GM04504 (cell line): ENCODE results near the gene ZNF506.
"Not testable (repeated sequence)": the region's sequence is repeated elsewhere in the genome, so short reads cannot be mapped to it uniquely, and the experiment has no call there.

Source experiments
- DNase-seq: peaks from one replicate; pipeline ENCODE4 v3.0.0-alpha.2; 2012; ENCODE audit warnings: low read depth

ZNF506 gene

DNA sequence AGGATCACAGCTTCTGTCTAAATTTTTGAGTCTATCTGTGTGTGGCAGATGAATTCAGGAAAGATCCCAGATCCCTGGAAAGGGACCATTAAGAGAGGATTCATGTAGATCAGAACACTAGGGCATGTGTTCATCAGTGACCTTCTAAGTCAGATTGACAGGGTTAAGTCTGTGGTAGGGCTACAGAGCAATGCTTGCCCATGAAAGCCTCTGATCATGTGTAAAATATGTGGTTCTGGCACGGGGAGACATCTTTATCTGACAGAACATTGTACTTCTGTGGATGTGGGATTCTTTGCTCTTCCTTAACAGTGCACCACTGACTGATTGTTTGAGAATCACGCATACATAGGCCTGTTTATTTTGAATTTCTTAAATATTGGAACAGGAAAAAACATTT is 42.9 kb downstream of the ZNF506 start:
- DNase-seq, result no peak

DNA sequence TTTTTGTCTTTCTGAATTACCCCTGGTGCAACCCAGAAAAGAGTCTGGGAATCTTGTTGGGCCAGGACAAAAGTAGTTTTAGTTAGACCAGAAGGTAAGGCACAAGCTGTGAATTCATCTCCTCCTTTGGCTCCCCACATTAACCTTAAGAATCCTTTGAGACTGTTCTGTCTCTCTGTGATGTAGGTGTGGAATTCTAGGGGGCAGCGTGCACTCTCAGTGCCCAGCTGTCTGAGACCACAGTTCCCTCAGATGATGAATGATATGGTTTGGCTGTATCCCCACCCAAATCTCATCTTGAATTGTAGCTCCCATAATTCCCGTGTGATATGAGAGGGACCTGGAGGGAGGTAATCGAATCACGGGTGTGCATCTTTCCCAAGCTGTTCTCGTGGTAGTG is 43.9 kb downstream of the ZNF506 start:
- no peak for DNase-seq

DNA sequence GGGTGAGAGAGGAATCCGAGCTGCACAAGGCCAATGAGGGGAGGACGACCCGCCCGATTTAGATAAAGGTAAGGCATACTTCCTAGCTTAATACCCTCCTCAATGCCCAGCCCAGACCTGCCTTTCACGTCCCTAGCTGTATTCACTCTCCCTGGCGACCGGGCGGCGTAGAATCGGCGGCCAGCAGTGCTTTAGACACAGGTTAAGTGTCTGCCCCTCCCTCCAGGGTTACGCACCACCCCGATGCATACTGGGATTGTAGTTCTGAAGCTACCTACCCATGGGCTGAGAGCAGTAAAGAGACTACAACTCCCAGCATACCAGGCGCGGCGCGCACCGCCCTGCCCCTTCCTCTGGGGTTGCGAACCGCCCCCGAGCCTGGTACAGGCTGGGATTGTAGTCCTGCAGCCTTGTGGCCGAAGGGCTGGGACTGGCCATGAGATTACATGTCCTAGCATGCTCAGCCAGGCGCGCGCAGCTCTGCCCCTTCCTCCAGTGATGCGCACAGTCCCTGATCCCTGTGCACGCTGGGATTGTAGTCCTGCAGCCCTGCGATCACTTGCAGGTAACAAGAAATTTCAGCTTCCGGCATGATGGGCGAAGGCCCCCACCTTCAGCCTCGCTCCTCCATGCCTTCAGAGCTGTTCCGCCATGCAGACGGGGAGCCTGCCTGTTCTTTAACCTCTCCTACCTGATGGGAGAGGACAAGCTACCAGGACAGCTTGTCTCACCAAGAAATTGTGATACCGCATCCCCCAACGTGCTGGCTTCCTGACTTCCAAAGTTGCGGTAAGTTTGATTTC is 45.1 kb downstream of the ZNF506 start:
- peak; percentile 97 for DNase-seq

DNA sequence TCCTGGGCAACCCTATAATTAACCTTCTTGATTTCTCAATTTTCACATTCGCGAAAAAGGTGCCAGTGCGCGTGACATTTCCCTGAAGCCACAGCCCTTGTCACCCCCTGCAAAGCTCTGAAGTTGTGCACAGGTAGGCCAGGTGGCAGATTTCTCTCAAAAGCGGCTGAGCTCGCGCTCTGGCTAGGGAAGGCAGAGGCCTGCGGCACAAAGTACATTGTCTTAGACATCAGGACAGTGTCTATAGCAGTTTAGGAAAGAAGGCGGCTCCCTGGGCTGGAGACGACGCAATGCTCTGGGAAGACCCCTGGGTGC is 45.7 kb downstream of the ZNF506 start:
- DNase-seq, result no peak

DNA sequence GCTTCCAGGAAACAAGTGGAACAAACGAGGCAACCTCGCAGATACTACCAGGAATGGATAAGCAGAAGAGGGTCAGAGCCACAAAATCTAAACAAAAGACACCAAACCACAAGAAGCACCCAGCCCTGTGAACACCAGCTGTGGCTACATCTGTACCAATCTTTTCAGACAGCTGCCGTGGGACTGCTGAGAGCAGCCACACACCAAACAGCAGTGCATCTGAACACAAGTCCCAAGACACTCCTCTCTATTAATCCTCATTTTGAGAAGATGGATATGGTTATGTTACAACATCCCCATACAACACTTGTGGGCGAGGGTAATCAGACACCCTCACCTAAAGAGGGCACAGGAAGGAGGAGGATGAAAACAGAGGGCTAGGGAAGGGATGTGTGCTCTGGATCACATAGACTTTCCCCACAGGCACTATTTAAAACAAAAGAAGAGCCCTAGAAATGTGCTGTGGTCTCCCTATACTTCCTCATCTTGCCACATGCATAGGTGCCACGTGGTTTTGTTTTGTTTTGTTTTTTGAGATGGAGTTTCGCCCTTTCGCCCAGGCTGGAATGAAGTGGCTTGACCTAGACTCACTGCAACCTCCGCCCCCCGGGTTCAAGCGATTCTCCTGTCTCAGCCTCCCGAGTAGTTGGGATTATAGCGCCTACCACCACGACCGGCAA is 47.1 kb downstream of the ZNF506 start:
- DNase-seq, result no peak

DNA sequence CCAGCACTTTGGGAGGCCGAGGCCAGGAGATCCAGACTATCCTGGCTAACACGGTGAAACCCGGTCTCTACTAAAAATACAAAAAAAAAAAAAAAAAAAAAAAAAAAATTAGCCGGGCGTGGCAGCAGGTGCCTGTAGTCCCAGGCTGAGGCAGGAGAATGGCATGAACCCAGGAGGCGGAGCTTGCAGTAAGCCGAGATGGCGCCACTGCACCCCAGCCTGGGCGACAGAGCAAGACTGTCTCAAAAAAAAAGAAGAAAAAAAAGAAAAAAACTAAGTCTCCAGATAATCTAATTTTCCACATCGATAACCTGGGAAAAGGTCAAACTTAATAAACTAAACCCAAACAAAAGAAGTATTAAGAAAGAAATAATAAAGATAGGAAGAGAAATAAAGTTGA is 49.6 kb downstream of the ZNF506 start:
- not testable (repeated sequence) for DNase-seq

DNA sequence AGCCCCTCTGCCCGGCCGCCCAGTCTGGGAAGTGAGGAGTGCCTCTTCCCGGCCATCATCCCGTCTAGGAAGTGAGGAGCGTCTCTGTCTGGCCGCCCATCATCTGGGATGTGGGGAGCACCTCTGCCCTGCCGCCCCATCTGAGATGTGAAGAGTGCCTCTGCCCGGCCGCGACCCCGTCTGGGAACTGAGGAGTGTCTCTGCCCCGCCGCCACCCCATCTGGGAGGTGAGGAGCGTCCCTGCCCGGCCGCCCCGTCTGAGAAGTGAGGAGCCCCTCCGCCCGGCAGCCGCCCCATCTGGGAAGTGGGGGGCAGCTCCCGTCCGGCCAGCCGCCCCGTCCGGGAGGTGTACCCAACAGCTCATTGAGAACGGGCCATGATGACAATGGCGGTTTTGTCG is 51.6 kb downstream of the ZNF506 start:
- not testable (repeated sequence) for DNase-seq

DNA sequence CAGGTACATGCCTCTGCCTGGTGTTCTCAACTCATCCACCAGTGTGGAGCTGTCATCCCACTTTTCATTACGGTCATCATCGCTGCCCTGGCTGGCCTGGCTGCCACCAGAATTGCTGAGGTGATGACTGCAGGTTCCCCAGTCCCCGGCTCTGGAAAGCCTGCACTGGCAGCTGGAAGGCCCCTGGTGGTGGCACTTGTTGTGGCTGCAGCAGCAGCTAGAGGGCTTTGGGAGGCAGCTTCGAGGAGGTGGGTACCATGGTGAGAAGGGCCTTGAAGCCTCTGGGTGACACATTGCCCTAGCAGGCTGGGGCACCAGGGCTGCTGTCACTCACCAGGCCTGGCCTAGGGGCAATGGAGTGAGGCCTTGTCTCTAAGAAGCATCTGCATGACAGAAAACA is 63.4 kb downstream of the ZNF506 start:
- no peak for DNase-seq

DNA sequence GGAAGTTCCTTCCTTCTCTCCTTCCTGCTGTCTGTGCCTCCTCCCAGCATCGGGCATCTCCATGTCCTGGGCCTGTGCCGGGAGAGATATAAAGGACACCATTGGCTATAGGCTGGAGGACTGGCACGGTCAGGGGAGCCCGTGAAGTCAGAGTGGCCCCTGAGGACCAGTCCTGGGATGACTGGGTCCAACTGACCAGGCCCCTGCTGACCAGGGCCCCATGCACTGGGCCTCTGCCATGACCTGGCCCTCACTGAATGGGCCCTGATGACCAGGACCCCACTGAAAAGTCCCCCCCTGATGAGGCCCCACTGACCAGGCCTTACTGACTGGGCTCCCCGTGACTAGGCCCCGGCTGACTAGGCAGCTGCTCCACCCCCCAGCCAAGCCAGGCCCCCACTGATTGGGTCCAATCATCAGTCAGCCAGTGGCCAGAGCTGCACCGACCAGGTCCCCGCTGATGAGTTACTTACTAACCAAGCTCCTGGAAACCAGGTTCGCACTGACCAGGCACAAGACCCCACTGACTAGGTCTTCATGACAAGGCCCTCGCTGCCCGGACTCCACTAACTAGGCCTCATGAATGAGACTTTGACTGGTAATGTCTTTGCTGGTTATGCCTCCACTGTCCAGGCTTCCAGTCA is 68.7 kb downstream of the ZNF506 start:
- DNase-seq, result no peak

DNA sequence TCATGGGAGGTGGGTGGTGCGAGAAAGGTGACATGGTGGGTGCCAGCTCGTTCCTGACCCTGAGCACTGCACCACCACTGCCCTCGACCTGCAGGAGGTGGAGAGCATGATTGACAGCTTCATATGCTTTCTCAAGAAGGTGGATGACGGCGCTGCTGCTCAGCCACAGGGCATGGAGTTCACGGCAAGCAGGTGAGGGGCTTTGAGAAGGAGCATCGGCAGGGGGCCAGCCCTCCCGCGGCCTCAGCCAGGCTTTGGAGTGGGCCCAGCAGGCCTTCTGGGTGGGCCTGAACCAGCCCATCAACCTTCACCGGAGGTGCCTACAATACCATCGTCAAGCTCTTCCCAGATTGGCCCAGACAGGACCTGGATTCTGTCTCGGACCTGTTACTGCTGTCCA is 69.7 kb downstream of the ZNF506 start:
- DNase-seq, result no peak

DNA sequence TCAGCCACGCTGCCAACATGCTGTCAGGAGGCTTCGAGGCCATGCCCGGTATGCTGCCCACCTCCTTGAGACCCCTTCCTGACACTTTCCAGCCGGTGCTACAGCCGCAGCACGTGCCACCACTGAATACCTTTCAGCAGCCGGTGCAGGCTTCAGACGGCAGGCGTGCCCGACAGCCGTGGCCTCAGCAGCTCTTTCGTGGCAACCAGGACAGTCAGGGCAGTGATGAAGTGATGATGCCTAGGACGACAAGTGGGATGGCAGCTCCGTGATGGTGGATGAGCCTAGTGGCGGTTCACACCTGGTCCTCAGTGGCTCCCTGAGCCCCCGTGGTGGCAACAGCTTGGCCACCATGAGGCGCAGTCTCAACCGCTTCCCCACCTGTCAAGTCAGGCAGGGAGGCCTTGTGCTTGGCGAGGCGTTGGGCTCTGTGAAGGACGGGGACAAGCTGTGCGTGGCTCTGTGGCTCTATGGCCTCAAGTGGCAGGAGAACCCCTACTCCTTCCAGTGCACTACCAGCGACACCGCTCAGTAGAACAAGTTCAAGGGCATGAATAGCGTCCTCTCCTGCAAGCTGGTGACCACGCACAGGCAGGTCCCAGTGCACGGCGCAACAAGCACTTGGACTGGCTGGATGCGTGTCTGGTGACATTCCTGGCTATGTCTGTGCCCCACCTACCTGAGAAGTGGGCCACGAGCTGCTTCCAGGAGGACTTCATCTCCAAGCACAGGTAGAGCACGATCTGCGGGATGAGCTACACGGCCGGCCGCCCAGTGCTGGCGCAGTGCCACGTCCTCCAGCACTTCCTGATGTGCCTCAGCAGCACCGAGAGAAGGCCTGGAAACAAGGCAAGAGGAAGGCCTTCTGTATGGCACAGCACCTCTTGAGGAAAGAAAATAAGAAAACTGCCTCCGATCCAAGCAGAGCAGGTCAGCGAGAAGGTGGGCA is 70.4 kb downstream of the ZNF506 start:
- DNase-seq, result no peak

DNA sequence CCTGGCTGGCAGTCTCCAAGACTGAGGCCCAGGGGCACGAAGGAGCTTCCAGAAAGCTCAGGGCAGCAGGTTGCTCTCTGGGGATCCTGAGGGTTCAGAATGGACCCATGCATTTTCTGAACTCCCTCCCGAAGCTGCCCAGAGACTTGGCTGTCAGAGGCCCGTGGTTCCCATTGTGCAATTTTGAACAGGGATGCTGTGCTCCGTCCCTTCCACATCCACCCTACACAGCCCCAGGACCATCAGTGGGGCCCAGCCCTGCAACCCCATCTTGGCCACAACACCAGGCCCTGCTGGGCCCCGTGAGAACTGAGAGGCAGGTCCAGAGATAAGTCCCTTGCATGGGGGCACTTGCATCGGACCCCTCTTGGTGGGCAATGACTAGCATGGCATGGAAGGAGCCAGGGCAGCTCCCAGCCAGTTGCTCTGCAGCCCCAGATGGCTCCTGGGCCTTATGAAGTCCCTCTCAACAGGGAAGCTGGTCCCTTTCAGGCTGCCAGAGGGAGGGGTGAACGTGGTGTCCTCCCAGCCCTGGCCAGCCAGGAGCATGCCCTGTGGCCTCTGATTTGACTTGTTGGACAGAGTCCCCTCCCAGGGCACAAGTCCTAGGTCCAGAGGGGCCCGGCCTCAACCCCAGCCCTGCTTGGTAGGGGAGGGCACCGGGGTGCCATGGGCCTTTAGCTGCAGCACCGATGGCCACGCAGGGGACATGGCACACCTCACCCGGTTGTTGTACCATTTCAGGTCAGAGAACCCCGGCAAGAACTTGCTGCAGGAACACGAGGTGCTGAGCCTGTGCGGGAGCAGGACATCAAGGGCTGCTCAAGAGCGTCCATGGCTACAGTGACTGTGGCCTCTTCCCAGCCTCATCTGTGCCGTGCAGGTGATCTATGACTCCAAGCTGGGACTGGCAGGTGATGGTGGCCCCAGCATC is 71.4 kb downstream of the ZNF506 start:
- no peak for DNase-seq

DNA sequence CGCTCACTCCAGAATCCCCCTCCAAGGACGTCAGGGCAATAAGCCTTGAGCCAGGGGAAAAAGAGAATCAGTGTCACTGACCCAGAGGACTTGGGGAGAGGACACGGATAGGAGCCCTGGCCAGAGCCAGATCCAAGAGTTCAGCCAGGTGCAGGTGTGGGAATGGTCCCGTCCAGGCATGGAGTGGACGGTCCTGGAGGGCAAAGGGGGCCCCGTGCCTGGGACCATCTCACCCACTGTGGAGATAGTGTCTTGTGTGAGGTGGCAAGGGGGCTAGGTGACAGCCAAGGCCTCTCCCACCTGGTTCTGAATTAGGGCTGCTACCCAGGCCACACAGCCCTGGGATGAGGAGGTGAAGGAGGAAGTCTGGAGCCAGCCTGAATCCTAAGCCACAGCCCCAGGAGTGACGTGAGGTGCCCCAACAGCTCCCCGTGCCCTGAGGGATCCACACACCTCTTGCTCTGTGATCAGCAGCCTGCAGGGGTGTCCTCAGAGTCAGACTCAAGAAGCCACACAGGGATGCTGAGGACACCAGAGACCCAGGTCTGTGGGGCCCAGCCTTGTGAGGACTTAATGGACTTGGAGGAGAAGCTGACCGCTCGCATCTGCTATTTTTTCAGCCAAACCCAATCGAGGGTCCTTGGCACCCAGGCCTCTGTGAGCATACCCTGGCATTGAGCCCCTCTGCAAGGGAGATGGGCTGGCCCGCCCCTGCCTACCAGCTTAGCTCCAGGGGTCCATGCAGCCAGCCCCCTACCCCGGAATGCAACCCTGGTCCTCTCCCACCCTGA is 72.2 kb downstream of the ZNF506 start:
- DNase-seq, result no peak

DNA sequence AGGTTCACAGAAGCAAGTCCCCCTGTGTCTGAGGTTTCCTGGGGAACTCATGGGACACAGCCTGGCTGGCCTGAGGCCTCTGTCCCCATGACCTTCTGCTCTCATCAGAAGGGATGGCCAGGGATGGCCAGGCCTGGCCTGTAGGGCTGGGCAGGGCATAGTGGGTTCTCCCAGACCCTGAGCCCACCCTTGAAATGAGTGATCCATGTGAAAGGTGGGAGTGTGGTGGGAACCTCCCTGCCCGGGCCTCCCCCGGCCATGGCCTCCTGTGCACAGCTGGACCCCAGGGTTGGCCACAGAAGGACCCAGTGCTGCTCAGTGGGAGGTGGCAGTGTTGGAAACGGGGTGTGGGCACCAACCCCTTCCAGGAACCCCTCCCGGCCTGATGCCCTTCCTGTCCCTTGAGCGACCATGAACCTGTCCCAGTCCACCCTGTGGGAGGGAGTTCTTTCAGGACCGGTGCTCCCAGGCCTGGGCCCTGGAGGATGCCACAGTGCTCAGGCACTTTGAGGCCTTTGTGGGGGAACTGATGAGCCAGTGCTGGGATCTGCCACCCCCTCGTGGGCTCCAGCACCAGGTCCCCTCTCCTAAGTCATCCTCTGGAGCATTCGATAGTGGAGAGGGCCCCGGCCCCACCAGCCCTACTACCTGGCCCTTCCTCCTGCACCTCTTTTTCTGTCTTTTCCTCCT is 73.2 kb downstream of the ZNF506 start:
- DNase-seq, result no peak

DNA sequence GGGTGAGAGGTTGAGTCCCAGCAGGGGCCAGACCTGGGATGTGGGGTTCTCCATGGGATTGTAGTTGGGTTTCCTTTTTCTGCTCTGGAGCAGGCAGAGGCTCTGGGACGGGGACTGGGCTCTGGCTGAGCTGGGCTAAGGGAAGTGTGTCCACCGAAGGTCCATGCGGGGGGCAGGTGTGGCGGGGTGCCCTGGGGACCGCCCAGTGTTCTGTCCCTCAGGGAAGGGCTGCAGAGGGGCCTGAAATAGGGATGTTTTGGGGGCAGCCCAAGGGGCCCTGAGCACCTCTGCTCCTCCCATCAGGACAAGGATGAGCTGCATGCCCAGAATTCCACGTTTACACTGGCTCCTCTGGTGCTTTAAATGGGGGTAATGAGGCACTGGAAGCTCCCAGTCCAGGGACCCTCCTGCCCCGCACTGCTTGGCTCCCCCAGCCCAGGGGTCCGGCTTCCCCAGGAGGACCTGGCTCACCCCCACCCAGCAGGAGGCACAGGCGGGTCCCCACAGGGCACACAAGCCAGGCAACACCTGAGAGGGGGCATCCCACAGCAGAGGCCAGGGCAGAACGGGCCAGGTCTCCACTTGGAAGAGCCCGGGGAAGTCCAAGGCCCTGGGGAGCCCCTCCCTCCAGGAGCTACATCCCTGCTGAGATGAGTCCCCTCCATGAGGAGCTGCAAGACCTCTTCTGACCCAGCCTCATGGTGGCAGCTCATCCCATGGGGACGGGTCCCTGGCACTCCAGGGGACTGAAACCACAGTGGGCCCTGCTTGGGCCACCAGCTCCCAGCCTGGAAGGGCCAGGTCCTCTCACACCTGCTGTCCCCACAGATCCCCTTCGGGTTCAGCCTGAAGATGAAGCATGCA is 74.0 kb downstream of the ZNF506 start:
- DNase-seq, result no peak

DNA sequence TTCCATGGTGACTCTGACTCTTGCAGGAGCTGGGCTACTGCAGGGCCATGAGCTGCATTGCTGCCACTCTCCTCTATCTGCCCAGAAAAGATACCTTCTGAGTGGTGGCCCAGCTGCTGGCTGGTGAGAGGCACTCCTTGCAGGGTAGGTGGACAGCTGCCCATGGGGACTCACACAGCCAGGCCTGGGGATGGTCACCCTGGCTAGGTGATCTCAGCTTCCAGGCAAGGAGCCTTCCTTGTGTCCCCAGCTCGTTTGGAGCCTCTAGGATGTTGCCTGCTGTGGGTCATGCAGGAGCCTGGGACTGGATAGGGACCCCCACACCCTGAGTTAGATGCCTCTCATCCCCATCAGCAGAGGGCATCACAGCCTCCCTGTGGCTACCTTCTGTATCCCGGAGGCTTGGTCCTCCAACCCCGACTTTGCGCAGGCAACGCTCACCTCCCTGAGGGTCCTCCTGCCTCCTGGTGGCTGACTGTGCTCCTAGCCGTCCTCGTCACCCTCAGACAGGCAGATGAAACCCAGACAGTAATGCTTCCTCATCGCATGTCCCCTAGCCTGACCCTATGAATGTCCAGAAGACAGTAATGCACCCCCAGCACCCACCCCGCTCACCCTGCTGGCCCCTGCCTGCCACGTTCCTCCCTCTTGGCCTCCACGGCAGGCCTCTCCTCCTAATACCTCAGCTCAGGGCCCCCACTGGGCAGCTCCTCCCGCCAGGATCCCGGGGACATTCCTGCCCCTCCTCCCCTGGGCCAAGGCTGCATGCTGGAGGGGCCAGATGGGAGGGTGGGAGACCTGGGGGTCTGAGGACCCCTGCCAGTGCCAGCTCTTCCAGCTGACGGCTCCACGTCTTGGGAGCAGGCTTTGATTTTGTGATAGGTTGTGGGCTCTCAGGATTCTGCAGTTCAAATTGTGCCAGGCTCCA is 75.0 kb downstream of the ZNF506 start:
- no peak for DNase-seq

DNA sequence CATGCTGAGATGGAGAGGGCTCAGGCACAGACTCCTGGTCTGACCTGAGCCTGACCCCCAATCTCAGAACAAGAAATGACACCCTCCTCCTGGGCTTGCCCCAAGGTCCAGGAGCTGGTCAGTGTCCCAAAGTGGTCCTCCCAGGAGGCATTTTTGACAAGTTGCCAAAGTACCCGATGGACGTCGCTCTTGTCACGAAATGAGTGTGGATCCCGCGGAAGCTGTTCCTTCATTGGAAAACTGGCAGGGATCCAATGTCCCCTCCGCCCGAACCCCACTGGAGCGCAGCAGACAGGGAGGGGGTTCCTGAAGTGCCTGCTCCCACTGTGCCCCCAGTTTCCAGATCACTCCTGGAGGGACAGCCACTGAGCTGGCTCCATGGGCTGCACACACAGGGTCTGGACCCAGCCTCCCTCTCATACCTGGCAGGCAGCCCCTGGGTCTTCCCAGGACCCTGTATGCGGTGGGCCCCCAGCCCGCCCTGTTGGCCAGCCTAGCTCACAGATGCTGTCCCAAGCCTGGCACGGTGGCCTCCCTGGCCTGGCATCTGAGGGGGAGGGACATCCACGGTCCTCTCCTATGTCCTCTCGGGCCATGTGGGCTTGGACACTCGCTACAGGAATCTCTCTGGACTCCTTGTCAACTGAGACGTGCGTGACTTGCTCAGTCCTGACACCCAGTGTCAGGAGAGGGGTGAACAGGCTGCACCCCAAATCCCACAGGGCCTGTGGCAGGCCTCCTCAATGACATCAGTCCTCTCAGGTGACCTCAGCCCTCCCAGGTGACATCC is 75.9 kb downstream of the ZNF506 start:
- DNase-seq, result no peak
